GM19351 (cell line): ENCODE measurements around the gene KCNC1.

Experiments used
- ATAC-seq: cut with Tn5 transposase; IDR thresholded peaks from one replicate; pipeline ENCODE4 v1.9.1; 2021; ENCODE audit warnings: mild to moderate bottlenecking, moderate library complexity; ENCODE audit not compliant: unreplicated experiment

Gene KCNC1

GRCh38 chr11:17736579-17736893, 2.0 kb downstream of the KCNC1 start:
- no peak for ATAC-seq

DNA sequence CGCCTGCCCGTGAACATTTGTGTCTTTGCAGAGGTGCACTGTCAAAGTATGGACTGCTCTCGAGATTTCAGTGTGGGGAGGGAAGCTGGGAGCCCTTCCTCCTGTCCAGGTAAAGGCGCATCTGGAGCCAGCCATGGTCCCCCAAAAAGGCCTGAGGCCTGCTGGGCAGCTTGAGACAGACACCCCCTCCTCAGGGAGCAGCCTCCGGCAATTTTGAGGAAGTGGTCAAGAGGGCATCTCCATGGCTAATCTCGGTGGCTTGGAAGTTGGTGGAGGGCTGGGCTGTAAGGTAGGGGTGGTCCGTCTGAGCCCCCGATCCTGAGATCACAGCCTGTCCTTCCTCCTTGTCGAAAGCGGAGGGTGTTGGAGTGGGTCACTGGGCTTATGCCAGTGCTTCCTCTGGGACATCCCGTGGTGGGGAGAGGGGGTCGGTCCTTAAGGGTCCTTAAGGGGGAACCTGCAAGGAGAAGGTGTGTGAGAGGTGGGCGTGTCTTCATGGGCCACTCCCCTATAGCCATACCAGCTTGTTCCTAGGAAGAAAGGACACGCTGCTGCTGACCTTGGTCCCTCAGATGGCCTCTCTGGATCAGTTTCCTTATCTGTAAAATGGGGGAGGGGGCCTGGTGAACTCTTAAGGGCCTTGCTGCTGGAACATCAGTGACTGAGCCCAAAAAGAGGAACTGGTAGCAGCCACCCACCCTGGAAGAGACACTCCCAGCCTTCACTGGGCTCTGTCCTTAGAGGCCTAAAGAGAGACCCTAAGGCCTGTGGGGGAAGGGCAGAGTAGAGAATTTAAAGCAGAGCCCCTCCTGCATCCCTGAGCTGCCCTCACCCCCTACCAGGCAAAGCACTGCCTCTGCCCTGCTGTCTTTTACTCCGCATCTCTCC, 2.6 kb downstream of the KCNC1 start:
- ATAC-seq, result no peak

GRCh38 chr11:17738151-17738973, 3.8 kb downstream of the KCNC1 start:
- no peak for ATAC-seq

- ATAC-seq, result no peak
Observed at GRCh38 chr11:17739945-17740338, 5.4 kb downstream of the KCNC1 start.

GRCh38 chr11:17740649-17741235, 6.2 kb downstream of the KCNC1 start:
- no peak for ATAC-seq

GRCh38 chr11:17741487-17741886, 6.9 kb downstream of the KCNC1 start:
- no peak for ATAC-seq

GRCh38 chr11:17742019-17742418, 7.4 kb downstream of the KCNC1 start:
- ATAC-seq, result no peak

DNA sequence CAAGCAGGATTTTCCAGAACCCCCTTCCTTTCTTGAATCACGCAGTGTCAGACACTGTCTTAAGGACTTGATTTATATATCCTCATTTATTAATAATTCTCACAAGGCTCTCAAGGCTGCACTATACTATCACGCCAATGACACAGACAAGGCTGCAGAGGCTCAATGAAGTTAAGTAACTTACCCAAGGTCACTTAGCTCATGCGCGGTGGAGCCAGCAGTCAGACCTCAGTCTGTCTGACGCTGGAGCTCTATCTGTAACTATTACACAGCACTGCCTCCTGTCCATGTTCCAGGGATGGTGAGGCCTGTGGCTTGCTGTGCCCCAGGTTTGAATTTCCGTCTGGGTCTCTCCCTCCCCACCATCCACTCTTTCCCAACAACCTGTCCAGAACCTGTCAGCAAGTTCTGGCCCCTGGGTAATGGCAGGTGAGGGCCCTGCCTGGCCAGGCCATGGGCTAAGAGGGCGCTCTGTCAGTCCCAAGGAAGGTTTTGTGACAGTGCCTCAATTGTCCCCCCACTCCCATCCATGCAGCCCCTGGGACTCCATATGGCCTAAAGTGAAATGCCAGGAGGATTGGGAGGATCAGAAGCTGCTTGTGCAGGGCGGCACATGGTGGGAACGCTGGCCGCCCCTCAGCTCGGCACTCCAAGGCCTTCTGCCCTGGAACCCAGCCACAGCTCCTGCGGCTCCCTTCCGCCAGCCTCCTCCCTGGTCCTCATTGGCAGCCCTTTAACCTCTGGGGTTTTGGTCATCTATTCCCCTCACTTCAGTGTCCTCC, 8.6 kb downstream of the KCNC1 start:
- ATAC-seq, result no peak

DNA sequence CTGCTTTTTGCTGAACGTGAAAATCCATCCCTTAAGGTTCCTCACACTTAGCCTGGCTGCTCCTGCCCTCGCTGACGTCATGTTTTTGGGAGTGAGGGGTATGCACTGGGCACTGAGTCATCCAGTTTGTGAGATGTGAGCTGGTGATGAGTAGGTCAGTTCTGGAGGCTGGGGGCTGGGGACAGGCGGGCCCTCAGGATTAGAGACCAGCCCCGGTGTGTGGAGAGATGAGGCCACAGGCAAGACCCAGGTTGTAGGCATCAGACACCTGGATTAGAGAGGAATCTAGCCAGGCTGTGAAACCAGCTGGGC, 9.2 kb downstream of the KCNC1 start:
- no peak for ATAC-seq

- ATAC-seq, result no peak
Observed at GRCh38 chr11:17744151-17744940, 9.8 kb downstream of the KCNC1 start.

DNA sequence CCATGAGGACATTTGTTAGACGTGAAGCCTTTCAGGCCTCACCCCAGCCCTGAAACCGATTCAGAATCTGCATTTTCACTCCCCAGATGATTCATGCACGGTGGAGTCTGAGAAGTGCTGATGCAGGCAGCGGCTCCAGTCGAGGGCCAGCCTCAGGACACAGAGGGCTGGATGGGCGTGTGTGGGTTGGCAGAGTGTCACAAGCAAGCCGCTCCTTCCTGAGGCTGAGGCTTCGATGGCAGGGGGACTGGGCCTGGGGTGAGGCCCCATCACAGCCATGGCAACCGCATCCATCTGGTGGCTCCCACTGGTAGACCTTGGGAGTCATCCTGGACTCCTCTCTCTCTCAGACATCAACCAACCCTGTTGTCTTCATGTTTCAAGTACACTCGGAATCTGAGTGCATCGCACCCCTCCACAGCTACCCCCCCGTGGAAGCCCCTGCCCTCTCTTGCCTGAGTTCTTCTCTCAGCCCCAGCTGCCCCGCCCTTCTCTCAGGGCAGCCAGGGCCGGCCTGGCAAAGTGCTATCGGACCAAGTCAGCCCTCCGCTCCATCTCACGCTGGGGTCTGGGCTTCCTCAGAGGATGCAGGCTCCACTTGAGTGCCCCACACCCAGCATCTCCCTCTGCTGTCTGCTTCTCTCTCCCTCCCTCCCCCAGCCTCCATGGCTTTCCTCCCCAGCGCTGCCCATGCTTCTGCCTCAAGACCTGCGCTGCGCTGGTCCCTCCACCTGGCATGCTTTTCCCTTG, 10.6 kb downstream of the KCNC1 start:
- no peak for ATAC-seq

GRCh38 chr11:17746096-17746495, 11.5 kb downstream of the KCNC1 start:
- ATAC-seq, result no peak

DNA sequence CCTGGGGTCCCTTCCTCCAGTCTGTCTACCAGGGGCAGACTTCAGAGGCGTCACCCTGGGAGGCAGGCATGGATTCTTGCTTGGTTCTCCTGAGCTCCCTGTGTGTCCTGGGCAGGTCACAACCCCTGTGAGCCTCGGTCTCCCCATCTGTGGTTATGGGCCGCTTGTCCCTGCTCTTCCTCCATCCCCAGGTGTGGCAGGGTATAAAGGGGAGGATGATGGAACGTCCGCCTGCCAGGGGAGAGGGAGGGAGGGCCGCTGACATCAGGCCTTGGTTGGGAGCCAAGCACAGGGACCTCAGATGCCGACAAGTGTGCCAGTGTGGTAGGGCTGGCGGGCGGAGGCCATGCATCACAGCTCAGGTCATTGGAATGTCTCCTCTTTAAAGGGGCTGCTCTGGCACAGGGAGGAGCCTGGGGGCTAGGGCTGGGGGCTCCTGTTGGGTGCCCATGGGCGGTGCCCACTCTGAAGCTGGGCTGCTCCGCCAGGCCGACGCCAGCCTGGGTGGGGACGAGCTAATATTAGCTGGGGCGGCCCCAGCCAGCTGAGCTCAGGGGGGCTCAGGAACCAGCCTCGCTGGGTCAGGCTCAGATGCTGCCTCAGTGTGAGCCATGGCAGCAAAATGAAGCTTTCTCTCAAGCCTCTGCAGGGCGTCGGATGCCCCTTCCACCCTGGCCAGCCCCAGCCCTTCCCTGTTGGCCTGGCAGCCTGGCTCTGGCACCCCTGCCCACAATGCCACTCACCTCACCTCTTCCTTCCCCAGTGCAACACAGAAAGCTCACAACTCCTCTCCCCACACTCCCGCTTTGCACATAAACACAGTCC, 12.8 kb downstream of the KCNC1 start:
- no peak for ATAC-seq

DNA sequence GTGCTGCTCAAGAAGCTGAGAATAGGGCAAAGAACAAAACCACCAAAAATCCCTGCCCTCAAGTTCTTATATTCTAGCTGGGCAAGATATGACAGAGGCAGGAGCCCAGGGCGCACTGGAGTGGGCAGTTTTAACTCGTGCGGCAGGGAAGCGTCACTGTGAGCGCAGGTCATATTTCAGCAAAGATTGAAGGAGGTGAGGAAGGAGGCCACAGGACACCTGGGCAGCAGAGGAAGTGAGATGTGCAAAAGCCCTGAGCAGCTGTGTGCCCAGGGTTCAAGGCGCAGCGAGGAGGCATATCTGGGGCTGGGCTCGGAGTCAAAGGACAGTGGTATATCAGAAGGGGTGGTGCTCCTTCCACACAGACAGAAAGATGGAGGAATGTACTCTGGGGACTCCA, 13.5 kb downstream of the KCNC1 start:
- no peak for ATAC-seq

DNA sequence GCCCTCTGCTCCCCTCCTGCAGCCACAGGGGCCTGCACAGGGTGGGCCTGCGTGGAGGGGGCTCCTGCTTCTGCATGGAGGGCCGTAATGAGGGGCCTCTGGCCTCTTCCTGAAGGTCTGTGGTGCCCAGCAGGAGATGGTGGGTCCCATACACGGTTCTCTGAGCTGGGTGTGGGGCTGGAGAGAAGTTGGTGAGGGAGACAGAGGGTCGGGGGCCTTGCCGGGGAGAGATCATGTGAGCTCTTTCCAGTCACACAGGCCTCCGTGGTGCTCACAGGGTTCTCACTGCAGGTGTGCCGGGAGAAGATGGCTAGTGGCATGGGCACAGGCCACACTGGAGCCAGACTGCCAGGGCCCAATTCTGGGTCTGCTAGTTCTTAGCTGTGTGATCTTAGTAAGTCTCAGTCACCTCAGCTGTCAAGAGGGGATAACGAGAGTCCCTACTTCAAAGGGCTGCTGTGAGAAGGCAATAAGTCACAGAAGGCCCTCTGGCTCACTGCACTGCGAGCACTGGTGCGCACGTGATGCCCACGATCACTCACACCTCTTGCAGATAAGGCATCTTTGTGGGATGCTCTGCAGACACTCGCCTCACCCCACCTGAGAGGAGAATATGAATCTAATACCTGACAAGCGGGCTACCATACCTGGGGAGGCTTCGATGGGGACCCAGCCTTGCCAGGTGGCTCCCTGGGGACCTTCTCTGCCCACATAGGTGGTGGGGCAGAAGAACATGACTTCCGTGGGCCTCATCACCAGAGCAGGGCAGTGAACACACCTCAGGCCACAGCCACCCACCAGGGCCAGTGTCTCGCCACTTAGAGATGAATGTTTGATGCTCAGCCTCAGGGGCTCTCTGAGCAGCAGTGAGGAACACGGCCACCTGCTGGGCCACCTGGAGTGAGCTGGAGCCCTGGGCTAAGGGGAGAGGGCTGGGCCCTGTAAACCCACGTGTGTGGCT, 14.5 kb downstream of the KCNC1 start:
- ATAC-seq, result no peak

DNA sequence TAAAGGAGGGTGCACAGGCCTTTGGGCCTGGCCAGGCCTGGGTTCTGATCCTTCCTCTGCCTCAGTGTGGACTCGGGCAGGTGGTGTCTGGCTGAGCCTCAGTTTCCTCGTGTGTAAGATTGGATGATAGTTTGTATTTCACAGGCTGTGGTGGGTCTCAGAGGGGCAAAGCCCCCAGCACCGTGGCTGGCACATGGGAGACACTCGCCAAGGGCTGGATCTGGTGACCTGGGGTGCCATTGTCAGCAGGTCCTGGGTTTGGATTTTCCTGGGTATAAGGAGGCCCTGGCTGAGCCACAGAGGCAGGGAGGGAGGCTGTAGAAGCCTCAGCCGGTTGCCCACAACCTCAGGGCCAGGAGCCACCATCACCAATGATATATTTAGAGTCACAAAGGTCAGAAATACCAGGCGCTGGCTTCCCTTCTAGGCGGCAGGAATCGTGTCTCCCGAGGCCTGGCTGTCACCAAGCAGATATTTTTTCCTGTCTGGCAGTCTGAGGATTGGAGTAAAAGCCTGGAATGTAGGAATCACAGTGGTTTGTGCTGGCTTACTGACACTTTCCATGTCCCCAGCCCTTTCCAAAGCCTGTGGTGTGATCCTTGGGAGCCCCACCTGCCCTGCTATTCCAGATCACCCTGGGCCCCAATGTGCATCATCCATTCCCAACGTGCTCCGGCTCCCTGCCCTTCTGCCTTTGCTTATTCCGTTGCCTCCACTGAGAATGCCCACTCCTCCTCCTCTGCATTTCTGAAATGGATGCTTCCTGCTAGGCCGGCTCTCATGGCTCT, 15.6 kb downstream of the KCNC1 start:
- ATAC-seq, result no peak

DNA sequence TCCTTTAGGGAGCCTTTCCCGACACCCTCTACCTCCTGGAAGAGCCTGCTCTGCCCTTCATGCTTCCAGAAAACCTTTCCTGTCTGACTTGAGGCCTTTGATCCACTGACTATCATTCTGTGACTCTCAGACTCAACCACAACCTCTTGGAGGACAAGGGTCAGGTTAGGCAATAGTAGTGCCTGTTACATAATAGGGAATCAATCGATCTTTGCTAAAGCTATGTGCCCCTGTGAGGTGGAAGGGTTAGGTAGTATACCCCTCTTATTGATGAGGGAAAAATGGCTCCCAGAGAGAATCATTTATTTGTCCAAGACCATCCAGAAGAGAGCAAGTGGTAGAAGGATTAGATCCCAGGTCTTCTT, 16.2 kb downstream of the KCNC1 start:
- ATAC-seq, result no peak
